GM18907 (cell line): ENCODE measurements around the gene DOP1A.

Experiments used
- ATAC-seq: cut with Tn5 transposase; IDR thresholded peaks from one replicate; pipeline ENCODE4 v1.9.1; 2021; ENCODE audit warnings: mild to moderate bottlenecking, moderate library complexity; ENCODE audit not compliant: unreplicated experiment

DOP1A gene

DNA sequence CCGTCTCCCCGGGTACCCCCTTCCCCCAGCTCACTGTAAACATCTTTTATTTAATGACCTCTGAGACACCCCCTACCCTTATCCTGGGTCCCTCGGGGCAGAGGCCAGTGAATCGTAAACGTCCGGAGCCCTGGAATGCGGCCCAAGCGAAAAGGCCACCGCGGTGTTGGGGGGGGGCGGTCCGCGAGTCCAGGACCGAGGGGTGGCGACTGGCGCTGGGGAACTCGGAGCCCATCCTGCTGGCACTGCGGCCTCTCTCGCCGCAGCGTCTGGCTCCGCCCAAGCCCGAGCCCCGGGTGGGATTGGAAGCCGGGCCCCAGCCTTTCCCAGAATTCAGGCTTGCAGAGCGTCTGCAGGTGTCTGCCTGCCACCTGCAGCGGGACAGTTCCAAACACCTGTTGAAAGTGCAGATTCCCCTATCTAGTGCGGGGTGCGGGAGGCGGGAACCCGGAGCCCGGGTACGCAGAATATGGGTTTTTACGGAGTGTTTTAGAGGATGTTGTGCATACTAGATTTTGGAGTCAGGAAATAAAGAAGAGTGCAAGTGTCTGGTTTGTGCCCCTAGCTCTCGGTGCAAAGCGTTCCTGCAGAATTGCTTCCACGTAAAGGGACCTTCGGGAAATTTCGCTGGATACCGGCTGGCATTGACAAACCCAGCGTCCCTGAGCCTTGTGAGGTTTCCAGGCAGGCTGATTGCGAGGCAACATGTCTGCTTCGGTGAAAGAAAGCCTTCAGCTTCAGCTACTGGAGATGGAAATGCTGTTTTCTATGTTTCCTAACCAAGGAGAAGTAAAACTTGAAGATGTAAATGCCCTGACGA is 126.5 kb downstream of the DOP1A start:
- peak; percentile 32 for ATAC-seq

DNA sequence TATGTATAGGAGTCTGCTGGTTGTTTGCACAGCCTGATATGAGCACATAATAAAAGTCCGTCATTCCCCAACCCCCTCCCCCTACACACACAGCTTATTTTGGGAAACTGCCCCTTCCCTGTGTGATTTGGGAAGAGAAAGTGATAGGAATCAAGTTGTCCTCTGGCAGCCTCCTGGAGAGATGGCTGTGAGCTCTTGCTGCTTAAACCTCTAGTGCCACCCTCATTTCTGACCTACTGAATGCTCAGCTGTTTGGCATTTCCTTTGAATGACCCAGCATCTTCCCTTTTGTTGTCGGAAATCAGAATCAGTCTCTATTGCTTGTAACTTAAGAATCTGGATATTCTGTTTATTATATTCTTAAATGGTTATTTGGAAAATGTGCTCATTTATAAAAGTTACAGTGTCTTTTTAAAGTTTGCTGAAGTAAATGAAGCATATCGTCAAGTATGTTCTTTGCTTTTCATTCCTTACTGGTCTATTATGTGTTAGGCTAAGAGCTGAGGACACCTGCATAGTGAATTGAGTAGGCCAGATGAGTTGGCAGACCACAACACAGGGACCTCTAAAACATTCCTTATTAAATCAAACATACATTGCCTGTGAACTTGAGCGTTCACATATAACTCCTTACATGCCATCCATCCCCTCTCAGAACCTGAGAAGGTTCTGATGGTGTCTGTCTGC is 131.2 kb downstream of the DOP1A start:
- ATAC-seq = no peak

- peak; percentile 68 for ATAC-seq
These were observed 131.8 kb downstream of the DOP1A start for GRCh38 chr6:83199173-83199862.

DNA sequence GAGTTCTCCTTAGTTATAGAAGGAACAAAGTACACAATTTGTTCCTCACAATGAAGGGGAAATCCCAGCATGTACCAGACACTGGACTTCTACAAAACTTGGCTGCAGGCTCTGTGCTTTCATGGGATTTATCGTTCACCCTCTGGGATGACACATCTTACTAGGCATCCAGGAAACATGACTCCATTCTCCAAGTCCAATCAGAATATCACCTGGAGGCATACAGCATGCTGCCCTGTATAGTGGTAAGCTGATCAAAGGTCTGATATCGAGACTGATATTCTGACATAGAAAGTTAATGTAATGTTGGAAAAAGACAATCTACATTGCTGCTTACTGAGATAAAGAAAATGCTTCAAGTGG is 132.4 kb downstream of the DOP1A start:
- no peak for ATAC-seq

DNA sequence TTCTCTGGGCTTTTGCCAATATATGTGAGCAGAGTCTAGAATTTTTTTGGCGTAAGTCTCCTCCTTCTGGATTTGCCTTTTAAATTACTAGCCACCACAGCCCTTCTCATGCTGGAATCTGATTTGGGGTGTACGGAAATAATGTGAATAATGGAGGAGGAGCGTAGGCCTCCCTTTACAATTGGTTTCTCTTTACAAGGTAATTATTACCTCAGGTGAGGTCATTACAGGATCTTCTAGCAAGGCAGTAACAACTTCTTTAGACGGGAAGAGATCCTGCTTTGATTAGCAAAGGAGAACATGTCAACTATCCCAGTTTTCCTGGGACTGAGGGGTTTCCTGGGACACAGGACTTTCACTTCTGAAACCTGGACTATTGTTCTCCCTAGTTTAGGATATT is 134.6 kb downstream of the DOP1A start:
- no peak for ATAC-seq

- ATAC-seq = peak; percentile 100
These were observed 147.9 kb downstream of the DOP1A start for GRCh38 chr6:83215131-83216047.

GRCh38 chr6:83216806-83217205 is 149.3 kb downstream of the DOP1A start:
- ATAC-seq = no peak
